ENCODE results near the gene SERTM1.

SERTM1 gene

DNA sequence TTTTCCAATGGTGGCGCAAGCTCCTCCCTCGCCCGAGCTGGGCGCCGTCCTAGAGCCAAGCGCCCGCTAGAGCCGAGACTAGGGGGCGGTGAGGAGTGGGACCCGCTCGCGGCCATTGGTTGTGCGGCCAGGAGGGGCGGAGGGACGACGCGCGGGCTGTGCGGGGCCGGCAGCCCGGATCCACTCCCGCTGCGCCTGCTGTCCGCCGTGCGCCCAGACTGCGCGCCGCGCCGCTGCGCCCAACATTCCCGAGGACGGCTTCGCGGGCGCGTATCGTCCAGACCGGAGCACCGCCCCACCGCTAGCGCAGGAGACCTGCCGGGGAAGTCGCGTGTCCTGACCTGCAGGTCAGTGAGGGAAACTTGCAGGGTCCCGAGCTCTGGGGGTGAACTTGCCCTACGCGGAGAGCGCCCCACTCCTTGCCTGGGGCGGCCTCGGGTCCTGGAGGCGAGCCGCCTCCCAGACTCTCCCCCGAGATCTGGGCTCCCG is at the start of gene SERTM1:
Gene SERTM1 (plus strand): TSS at position 183 of the 489 bp plus-strand sequence. CDS start 21,059 bp downstream, outside the sequence.
- DNase-seq (ENCODE audit: low read depth) = no peak
- TF ChIP-seq, protein P1, sequence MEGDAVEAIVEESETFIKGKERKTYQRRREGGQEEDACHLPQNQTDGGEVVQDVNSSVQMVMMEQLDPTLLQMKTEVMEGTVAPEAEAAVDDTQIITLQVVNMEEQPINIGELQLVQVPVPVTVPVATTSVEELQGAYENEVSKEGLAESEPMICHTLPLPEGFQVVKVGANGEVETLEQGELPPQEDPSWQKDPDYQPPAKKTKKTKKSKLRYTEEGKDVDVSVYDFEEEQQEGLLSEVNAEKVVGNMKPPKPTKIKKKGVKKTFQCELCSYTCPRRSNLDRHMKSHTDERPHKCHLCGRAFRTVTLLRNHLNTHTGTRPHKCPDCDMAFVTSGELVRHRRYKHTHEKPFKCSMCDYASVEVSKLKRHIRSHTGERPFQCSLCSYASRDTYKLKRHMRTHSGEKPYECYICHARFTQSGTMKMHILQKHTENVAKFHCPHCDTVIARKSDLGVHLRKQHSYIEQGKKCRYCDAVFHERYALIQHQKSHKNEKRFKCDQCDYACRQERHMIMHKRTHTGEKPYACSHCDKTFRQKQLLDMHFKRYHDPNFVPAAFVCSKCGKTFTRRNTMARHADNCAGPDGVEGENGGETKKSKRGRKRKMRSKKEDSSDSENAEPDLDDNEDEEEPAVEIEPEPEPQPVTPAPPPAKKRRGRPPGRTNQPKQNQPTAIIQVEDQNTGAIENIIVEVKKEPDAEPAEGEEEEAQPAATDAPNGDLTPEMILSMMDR (IDR thresholded peaks at IDR 0.05; ENCODE audit: control insufficient read depth, extremely low read depth, insufficient read depth) = no peak

DNA sequence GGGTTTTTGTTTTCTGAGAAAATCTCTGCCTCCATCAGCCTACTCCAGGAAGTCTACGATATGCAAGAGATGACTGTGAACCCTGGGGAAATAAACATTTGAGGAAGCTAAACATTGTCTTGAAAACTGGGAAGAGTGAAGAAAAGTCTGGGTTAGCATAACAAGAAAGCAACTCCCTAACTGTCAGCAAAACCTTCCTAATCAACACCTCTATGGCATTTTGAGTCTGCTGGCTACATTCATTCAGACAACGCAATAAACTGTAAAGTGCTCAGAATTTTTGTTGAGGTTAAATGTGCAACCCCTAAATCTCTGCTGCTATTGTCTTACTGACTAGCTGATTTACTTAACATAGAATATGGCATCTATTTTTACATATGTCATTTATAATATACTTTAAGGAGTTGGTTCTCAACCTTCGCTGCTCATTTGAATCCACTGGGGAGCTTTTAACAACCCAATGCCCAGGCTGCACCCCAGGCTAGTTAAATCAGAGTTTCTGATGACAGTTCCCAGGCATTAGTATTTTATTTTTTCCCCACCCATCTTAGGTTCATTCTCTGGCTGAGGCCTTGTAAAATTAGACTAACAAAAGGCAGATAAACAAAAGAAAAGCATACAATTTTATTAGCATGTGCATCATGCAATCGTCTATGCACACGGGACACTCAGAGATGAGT is 45.3 kb upstream of the SERTM1 start:
- DNase-seq (ENCODE audit: low read depth) = no peak
- H3K4me3 ChIP-seq (ENCODE audit: low read depth, low read length) = no peak overlapping the region
- TF ChIP-seq, protein P1 (IDR thresholded peaks at IDR 0.05; ENCODE audit: control insufficient read depth, extremely low read depth, insufficient read depth) = no peak

More for the DNA sequence above, at the start of gene SERTM1:
- no peak within 1 kb of the TSS for H3K4me3 ChIP-seq (ENCODE audit: low read depth, low read length)

DNA sequence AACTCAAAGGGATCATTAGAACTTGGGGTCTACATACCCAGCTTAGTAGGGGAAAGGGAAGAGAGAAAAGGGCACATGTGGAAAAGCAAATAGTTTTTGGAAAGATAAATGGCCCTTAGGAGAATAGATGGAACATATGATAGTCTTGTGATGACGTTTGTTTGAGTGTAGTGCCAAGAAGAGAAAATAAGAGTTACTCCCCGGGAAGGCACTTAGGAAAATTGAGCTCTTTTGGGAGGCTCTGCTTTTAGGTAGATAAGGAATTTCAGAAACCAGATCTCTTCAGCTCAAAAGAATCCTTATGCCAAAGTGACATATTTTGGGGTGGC is 44.8 kb upstream of the SERTM1 start:
- TF ChIP-seq, protein P1 (IDR thresholded peaks at IDR 0.05; ENCODE audit: control insufficient read depth, extremely low read depth, insufficient read depth) = no peak
- DNase-seq (ENCODE audit: low read depth) = no peak
- no peak overlapping the region for H3K4me3 ChIP-seq (ENCODE audit: low read depth, low read length)

DNA sequence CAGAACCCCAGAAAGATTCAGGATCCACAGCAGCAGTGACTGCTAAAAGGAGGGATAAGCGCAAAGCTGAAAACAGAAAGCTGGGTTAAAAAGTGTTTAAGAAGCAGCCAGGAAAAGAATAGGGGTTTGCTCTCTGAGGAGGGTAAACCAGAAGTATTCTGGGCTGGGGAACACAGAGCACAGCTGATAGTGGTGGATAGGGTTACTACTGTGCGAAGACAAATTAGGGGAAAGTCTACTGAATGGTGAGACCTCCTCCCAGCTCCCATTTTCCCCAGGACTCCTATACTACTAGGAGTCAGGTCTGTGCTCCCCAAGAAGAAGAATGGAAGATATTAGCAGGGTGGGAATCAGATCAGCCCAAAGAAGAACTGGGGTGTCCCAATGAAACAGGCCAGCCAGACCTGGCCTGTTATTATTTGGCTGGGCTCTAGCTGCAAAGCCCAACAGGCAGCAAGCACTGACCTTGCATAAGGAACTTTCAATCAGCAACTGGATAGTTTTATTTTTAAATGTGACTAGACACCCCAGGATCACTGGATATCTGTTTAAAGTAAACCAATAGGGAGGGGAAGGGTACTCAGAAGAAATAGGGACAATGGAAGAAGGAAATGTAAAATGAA is 43.5 kb upstream of the SERTM1 start:
- TF ChIP-seq, protein P1 (IDR thresholded peaks at IDR 0.05; ENCODE audit: control insufficient read depth, extremely low read depth, insufficient read depth) = no peak
- H3K4me3 ChIP-seq (ENCODE audit: low read depth, low read length) = no peak overlapping the region
- DNase-seq (ENCODE audit: low read depth) = no peak

DNA sequence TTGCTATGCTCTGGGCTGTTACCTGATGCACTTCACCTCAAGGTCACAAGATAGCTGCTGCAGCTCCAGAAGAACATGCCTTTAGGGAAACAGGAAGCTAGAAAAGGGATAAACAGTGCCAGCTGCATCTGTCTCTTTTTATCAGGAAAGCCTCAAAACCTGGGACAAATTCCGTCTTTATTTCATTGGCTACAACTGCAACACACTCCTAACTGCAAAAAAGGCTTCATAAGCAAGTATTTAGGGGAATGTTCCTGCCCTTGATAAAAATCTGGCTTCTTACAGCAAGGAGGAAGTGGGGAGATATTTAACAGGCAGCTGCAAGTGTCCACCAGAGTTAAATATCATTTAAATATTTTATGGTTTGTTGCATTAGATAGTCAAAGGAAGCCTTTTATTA is 34.2 kb upstream of the SERTM1 start:
- no peak for DNase-seq (ENCODE audit: low read depth)
- H3K4me3 ChIP-seq (ENCODE audit: low read depth, low read length) = no peak overlapping the region
- TF ChIP-seq, protein P1 (IDR thresholded peaks at IDR 0.05; ENCODE audit: control insufficient read depth, extremely low read depth, insufficient read depth) = no peak

DNA sequence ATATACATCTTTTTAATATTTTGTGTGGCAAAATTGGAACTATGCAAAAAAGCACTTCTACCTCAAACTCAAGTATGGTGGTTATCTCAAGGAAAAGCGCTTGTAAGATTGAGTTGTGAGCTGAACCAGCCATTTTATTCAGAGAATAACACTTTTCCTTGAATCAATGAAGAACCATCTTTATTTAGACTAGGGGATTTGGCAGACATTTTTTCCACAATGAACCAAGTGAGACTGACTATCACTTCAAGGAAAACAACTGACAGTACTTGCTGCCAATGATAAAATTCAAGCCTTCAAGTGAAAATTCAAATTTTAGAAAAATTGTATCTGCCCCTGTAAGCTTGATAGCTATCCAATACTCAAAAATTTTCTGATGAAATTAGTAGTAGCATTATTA is 23.2 kb upstream of the SERTM1 start:
- no peak for DNase-seq (ENCODE audit: low read depth)
- TF ChIP-seq, protein P1 (IDR thresholded peaks at IDR 0.05; ENCODE audit: control insufficient read depth, extremely low read depth, insufficient read depth) = no peak
- no peak overlapping the region for H3K4me3 ChIP-seq (ENCODE audit: low read depth, low read length)

All from LNCaP clone FGC (cell line).